NK-92 (cell line): ENCODE results near the gene TCERG1L.

Experiments
- DNase-seq: peaks from one replicate; lab custom pipeline; 2025; ENCODE audit not compliant: unreplicated experiment; lab: John Stamatoyannopoulos, UW

Gene TCERG1L

GRCh38 chr10:131074682-131075081, 236.8 kb downstream of the TCERG1L start:
- DNase-seq = no peak

GRCh38 chr10:131073469-131074035, 238.0 kb downstream of the TCERG1L start:
- DNase-seq = no peak

GRCh38 chr10:131072651-131073468, 238.7 kb downstream of the TCERG1L start:
- no peak for DNase-seq

GRCh38 chr10:131071721-131072120, 239.8 kb downstream of the TCERG1L start:
- no peak for DNase-seq

GRCh38 chr10:131070856-131071255, 240.7 kb downstream of the TCERG1L start:
- DNase-seq = no peak

DNA sequence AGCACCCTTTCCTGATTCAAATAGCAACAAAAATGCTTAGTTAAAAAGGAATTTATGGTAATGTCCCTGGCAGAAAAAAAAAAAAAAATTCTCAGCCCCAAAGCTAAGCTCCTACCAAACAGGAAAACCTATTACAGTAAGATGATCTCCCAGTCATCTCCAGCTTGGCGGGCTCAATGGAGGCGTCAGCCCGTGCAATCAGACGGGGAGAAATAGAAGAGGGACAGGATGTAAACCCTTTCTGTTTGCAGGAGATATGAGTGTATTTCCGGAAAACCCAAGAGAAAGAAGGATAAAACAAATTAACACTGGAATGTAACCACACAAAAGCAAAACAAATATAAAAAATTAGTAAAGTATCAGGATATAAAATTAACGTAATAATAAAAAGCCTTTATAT, 242.8 kb downstream of the TCERG1L start:
- no peak for DNase-seq

DNA sequence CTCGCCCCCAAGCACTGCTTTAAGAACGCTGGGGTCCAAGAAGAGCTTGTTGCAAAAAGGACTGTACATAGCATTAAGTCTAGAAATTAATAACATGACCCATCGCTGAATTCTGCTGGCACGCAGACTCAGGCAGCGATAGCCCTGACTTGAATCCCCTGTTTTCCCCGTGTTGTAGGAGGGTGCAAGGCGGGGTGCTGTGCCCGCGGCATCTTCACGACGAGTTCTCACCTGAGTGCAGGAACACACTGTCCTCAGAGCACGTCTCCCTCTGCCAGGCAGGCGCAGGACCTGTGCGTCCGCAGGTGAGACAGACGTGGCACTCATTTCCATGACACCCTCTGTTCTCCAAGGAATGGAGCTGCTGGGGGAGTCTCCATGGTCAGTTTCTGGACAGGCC, 243.2 kb downstream of the TCERG1L start:
- no peak for DNase-seq

DNA sequence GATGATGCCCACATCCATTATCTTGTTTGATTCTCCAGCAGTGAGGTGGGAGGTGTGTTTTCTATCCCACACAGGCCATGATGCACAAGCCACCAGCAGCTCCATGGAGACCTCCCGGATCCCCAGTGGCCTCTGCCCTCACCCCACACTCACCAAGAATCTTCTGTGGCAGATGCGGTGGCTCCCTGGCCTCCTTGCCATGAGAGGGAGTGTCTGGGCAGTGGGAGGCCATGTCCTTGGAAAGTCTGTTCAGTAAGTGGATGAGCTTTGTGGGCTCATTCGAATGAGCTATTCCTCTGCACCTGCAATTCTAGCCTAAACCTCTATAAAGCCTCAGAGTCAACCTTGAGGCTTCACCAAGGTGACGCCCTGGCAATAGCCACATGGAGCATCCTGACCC, 243.8 kb downstream of the TCERG1L start:
- no peak for DNase-seq

DNA sequence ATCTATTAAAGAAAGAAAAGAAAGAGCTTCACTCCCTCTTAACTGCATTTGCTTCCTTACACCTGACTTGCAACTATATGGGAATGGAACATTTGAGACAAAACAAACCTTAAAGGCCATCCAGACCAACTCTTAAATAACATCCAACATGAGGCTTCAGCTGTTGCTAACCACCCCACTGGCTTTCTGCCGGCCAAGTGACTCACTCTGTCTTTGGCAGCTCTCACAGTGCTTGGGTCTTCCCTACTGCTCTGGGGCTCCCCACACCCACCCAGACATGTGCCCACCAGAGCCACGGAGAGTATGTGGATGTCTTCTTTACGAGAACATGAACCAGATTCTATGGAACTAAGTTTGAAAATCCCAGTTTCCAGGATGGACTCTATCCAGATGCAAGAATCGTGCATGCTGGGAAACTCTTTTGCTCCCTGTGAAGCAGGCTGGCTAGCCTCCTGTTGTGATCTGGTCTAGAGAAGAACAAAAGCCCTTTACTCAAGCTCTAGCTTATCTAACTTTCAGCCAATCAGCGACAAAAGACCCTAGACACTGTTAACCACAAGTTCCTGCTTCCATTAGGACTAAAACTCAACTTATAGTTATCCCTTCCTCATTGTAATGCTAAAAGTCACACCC, 245.7 kb downstream of the TCERG1L start:
- DNase-seq = no peak

- no peak for DNase-seq
Measured at GRCh38 chr10:131063311-131063710, 248.2 kb downstream of the TCERG1L start.

DNA sequence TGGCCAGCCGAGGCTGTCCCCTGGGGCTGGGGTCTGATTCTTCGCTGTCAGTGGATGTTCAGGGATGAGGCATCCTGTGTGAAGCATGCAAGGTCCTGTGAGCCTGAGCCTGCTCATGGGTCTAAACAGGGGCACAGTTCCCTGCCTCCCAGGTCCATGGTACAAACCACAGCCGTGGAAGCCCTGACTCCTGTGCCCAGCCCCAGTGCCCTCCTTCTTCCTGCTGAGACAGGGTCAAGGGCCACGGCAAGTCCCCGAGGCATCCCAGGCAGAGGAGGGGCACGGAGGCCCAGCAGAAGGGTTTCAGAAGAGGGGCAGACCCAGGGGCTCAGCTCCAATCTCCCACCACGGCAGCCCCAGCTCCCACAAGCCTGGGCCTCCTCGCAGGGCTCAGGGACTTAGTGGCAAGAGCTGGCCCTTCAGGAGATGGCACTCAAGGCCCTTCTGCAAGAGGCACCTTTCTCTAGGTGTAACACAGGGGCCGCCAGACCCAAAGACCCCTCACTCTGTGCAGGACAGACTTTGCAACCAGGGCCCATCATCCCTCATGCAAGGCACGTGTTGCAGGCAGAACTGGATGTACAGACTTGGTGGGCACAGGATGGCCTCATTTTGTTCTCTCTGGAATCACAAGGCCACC, 248.8 kb downstream of the TCERG1L start:
- DNase-seq = no peak

DNA sequence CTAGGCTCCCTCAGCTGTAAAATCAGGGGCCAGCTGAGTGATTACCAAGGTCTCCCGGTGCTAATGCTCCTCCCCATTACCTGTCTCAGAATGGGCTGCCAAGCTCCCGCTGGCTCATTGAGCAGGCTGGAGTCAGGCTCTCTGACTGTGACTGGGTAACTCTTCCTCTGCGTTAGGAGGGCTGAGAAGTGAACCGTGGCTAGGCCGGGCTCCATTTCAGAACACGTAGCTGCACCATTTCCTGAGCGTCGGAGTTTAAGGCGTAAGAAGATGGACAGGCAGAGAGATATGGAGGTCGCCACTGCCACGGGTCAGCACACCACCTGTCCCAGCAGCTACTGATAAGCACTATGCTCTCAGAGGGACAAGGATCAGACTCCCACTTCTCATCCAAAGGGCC, 250.3 kb downstream of the TCERG1L start:
- DNase-seq = no peak

DNA sequence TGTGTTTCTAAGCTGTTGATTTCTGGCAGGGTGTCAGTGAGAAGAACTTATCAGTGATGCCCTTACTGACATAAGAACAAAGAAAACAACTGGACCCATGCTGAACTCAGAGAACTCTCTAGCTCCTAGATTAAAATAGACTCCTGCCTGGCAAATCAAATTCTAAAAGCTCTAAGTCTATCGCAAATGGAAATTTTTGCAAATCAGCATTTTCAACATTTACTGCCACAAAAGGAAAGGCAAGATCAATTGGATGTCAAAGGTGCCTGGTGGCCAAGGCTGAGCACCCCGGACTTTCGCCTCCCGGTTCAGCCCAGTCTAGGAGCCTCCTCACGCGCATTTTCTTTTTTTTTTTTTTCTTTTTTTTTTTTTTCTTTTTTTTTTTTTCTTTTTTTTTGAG, 251.6 kb downstream of the TCERG1L start:
- DNase-seq = no peak

- no peak for DNase-seq
Measured at GRCh38 chr10:131058799-131059198, 252.7 kb downstream of the TCERG1L start.

GRCh38 chr10:131056781-131057180, 254.7 kb downstream of the TCERG1L start:
- DNase-seq = no peak

DNA sequence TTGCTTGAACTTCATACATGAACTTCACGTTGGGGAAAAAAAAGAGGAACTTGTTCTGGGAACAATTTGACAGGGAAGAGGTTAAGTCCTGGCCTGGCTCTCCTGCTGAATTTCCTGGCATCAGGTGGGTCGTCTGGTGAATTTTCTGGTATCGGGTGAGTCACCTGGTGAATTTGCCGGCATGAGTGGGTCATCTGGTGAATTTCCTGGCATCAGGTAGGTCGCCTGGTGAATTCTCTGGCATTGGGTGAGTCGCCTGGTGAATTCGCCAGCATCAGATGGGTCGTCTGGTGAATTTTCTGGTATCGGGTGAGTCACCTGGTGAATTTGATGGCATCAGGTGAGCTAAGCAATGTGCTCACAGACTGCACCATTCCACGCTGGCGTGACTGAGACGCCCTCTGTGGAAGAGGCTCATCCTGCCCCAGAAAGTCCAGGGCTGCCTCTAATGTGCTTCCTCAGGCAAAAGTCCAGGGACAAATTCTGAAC, 255.4 kb downstream of the TCERG1L start:
- DNase-seq = no peak

DNA sequence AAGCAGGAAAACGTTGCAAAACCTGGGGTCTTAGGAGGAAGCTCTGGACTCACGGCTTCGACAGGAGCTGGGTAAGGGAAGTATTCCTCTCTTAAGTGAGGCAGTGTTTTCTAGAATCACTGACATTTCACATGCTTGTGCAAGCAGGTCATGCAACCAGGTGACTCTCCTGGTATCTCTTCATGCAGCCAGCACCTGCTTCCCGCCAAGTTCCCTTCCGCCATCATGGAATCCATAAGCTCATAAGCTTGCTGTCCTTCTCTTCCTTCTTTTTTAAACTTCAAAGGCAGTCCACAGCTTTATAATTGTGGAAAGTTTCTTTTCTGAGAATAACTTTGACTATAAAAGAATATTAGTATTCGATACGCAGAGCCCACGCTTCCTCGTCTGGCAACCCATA, 256.1 kb downstream of the TCERG1L start:
- DNase-seq = no peak

DNA sequence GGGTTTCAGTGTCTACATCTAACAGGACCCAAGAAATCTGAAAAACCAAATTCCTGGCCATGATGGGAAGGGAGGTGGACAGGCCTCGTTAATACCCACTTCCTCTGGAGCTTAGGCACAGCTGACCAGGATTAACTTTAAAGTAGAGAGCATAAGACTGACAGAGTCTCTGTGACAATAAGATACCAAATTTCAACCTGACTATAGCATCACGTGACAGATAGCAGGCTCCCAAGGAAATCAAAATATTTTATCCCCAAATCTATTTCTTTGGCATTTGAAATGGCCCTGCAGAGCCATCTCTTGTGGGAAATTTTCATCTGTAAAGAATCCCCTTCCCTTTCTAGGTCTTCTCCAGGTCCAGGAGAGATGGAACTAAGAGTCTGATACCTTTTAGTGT, 258.3 kb downstream of the TCERG1L start:
- DNase-seq = no peak

- DNase-seq = no peak
Measured at GRCh38 chr10:131050162-131050766, 261.3 kb downstream of the TCERG1L start.

GRCh38 chr10:131049016-131049415, 262.5 kb downstream of the TCERG1L start:
- DNase-seq = no peak

- no peak for DNase-seq
Measured at GRCh38 chr10:131048606-131049005, 262.9 kb downstream of the TCERG1L start.
